Right renal pelvis (tissue), 4 donors: ENCODE data around the gene RAD51B. TPM values are rescaled to one million over a fixed set of nuclear protein-coding genes. Genes with fewer than 3 reads are reported as not detected.

ENCODE experiments used
- DNase-seq, 4 donors: peaks; one replicate each; pipeline ENCODE4 v3.0.0-alpha.2; 2013; ENCODE audit warnings: low read depth in 4 of 4, low spot score in 3 of 4, missing footprints in 1 of 4
- polyA plus RNA-seq, 4 donors: library from polyadenylated mRNA; unstranded; fragments of 120-200 nt; gene quantifications; one replicate each; pipeline ENCODE4 v1.2.1, GENCODE V29; 2013; ENCODE audit not compliant: insufficient read length in 4 of 4

Gene RAD51B
- polyA plus RNA-seq, 4 donors, result 10.7 to 11.6 (median 11.3) TPM

GRCh38 chr14:67831113-67831512 is 11.5 kb downstream of the RAD51B start:
- DNase-seq, result no peak

- DNase-seq, result no peak
Measured at GRCh38 chr14:67833403-67833802, 13.8 kb downstream of the RAD51B start.

- DNase-seq, result no peak
Measured at GRCh38 chr14:67835596-67835995, 16.0 kb downstream of the RAD51B start.

- DNase-seq, result peak in 3 of 4 donors; percentile 52 to 71 (median 65)
Measured at GRCh38 chr14:67837011-67837624, 17.5 kb downstream of the RAD51B start.

GRCh38 chr14:67846029-67846610 is 26.5 kb downstream of the RAD51B start:
- DNase-seq, result no peak

- no peak for DNase-seq
Measured at GRCh38 chr14:67850066-67850830, 30.7 kb downstream of the RAD51B start.

- no peak for DNase-seq
Measured at GRCh38 chr14:67851785-67852410, 32.3 kb downstream of the RAD51B start.

- DNase-seq, result no peak
Measured at GRCh38 chr14:67852926-67853604, 33.5 kb downstream of the RAD51B start.

- no peak for DNase-seq
Measured at GRCh38 chr14:67853715-67854114, 34.1 kb downstream of the RAD51B start.

- no peak for DNase-seq
Measured at GRCh38 chr14:67856827-67857226, 37.2 kb downstream of the RAD51B start.

GRCh38 chr14:67857778-67858350 is 38.3 kb downstream of the RAD51B start:
- DNase-seq, result no peak

- DNase-seq, result no peak
Measured at GRCh38 chr14:67859169-67859749, 39.7 kb downstream of the RAD51B start.

- DNase-seq, result no peak
Measured at GRCh38 chr14:67863223-67863622, 43.6 kb downstream of the RAD51B start.

- no peak for DNase-seq
Measured at GRCh38 chr14:67875175-67876006, 55.8 kb downstream of the RAD51B start.

- no peak for DNase-seq
Measured at GRCh38 chr14:67879026-67879425, 59.4 kb downstream of the RAD51B start.

- no peak for DNase-seq
Measured at GRCh38 chr14:67881225-67881624, 61.6 kb downstream of the RAD51B start.

GRCh38 chr14:67882986-67883555 is 63.5 kb downstream of the RAD51B start:
- no peak for DNase-seq

GRCh38 chr14:67883717-67884116 is 64.1 kb downstream of the RAD51B start:
- DNase-seq, result no peak

GRCh38 chr14:67886191-67886590 is 66.6 kb downstream of the RAD51B start:
- DNase-seq, result no peak
